Hematopoietic multipotent progenitor cell treated with erythropoietin and hydrocortisone succinate and interleukin-3 and kit ligand, for 15 days (in vitro differentiated cells): ENCODE results near the gene CIAO3.

ENCODE experiments used
- DNase-seq: peaks from one replicate; pipeline ENCODE4 v3.0.0-alpha.2; 2015; ENCODE audit warnings: low spot score

CIAO3 gene

GRCh38 chr16:722835-723633, 17.8 kb downstream of the CIAO3 start:
- DNase-seq = no peak

GRCh38 chr16:721765-722540, 18.8 kb downstream of the CIAO3 start:
- no peak for DNase-seq

GRCh38 chr16:720990-721764, 19.6 kb downstream of the CIAO3 start, which contains the start of gene ANTKMT:
TSS of gene ANTKMT (plus strand) at chr16:721146. CDS start at chr16:721275, 129 bp downstream.
- peak; percentile 66 for DNase-seq

GRCh38 chr16:720447-720989, 20.3 kb downstream of the CIAO3 start:
- DNase-seq = no peak

- no peak for DNase-seq
Measured at GRCh38 chr16:719815-720446, 20.9 kb downstream of the CIAO3 start.

- DNase-seq = no peak
Measured at GRCh38 chr16:718922-719321, 21.9 kb downstream of the CIAO3 start.

- no peak for DNase-seq
Measured at GRCh38 chr16:718389-718788, 22.4 kb downstream of the CIAO3 start.

GRCh38 chr16:717450-718245, 23.1 kb downstream of the CIAO3 start:
- DNase-seq = no peak

- no peak for DNase-seq
Measured at GRCh38 chr16:716768-717325, 23.9 kb downstream of the CIAO3 start.

GRCh38 chr16:716200-716568, 24.6 kb downstream of the CIAO3 start:
- no peak for DNase-seq

- no peak for DNase-seq
Measured at GRCh38 chr16:715477-716199, 25.2 kb downstream of the CIAO3 start.

- peak; percentile 85 for DNase-seq
Measured at GRCh38 chr16:714558-715476, 26.0 kb downstream of the CIAO3 start, which contains the start of gene METRN. TSS of gene METRN (plus strand) at chr16:715118. CDS start at chr16:715290, 172 bp downstream.

GRCh38 chr16:714079-714478, 26.7 kb downstream of the CIAO3 start:
- no peak for DNase-seq

GRCh38 chr16:712740-713250, 28.0 kb downstream of the CIAO3 start:
- DNase-seq = peak; percentile 29

- DNase-seq = peak; percentile 77
Measured at GRCh38 chr16:711548-712320, 29.1 kb downstream of the CIAO3 start.

GRCh38 chr16:711084-711483, 29.7 kb downstream of the CIAO3 start:
- DNase-seq = no peak

- no peak for DNase-seq
Measured at GRCh38 chr16:710500-711075, 30.2 kb downstream of the CIAO3 start.
